HL-60 (cell line): ENCODE measurements around the gene SLC22A3.
A peak's percentile ranks its signal among the peaks of the same experiment; 100 is the strongest.

Source experiments
- DNase-seq, 2 experiments: peaks; one replicate each; pipeline ENCODE4 v3.0.0-alpha.2; 2010 to 2020; ENCODE audit warnings: low read depth in 1 of 2, low spot score in 1 of 2
- H3K27ac ChIP-seq: fragments of 250-450 bp; sonication (Bioruptor Pico); replicated peaks from 2 replicates; pipeline ENCODE4 v1.5.1; 2020; ENCODE audit warnings: mild to moderate bottlenecking, moderate library complexity
- H3K27me3 ChIP-seq: fragments of 250-450 bp; sonication (Bioruptor Pico); 2 replicates; pipeline ENCODE4 v1.5.1; 2021; ENCODE audit warnings: mild to moderate bottlenecking, moderate library complexity; ENCODE audit not compliant: insufficient read depth, poor library complexity, severe bottlenecking
- H3K4me3 ChIP-seq: replicated peaks from 2 replicates; pipeline ENCODE4 v1.5.1; 2011; ENCODE audit warnings: mild to moderate bottlenecking, control low read depth, low read length; ENCODE audit not compliant: insufficient read depth
- GABPA ChIP-seq: IDR thresholded peaks from 2 replicates; pipeline ENCODE4 v1.6.1; 2012; ENCODE audit warnings: low read depth
- POLR2AphosphoS5 ChIP-seq: IDR thresholded peaks from 2 replicates; pipeline ENCODE4 v1.6.1; 2012; ENCODE audit warnings: low read depth
- REST ChIP-seq: IDR thresholded peaks from 2 replicates; pipeline ENCODE4 v1.6.1; 2012; ENCODE audit warnings: low read depth; ENCODE audit not compliant: insufficient replicate concordance
- SPI1 ChIP-seq: IDR thresholded peaks from 2 replicates; pipeline ENCODE4 v1.6.1; 2012; ENCODE audit warnings: low read depth, mild to moderate bottlenecking, borderline replicate concordance
- TF ChIP-seq, protein P1 (sequence below): IDR thresholded peaks from one replicate; pipeline ENCODE4 v1.5.1; 2011; ENCODE audit warnings: low read length, control low read depth, inconsistent platforms; ENCODE audit not compliant: insufficient read depth

The SLC22A3 gene

DNA sequence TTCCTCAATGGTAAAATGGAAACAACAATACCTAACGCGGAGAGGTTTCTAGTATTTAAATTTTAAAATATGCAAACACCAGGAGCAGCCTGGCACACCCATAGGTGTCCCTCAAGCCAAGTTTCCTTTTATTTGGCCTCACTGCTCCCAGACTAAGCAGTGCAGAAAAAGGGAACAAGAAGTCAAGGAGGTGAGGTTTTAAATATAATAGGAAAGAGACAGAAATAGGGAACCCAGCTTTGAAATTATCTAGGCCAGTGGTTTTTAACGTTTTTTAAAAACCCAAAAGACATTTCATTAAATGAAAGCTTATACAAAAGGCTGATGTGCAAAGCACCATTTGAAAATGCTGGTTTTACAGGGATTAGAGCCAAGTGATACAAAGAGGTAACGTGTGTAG lies 109.6 kb downstream of the SLC22A3 start:
- Histone ChIP-seq H3K4me3 (no peak overlapping the region), H3K27me3 (no peaks in the 10 kb centered on the region), H3K27ac (no peak overlapping the region)
- DNase-seq: peak in 1 of 2 experiments; percentile 21
- no peak for TF ChIP-seq GABPA
- TF ChIP-seq, protein P1, sequence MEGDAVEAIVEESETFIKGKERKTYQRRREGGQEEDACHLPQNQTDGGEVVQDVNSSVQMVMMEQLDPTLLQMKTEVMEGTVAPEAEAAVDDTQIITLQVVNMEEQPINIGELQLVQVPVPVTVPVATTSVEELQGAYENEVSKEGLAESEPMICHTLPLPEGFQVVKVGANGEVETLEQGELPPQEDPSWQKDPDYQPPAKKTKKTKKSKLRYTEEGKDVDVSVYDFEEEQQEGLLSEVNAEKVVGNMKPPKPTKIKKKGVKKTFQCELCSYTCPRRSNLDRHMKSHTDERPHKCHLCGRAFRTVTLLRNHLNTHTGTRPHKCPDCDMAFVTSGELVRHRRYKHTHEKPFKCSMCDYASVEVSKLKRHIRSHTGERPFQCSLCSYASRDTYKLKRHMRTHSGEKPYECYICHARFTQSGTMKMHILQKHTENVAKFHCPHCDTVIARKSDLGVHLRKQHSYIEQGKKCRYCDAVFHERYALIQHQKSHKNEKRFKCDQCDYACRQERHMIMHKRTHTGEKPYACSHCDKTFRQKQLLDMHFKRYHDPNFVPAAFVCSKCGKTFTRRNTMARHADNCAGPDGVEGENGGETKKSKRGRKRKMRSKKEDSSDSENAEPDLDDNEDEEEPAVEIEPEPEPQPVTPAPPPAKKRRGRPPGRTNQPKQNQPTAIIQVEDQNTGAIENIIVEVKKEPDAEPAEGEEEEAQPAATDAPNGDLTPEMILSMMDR: no peak
- peak; percentile 78 for TF ChIP-seq SPI1

DNA sequence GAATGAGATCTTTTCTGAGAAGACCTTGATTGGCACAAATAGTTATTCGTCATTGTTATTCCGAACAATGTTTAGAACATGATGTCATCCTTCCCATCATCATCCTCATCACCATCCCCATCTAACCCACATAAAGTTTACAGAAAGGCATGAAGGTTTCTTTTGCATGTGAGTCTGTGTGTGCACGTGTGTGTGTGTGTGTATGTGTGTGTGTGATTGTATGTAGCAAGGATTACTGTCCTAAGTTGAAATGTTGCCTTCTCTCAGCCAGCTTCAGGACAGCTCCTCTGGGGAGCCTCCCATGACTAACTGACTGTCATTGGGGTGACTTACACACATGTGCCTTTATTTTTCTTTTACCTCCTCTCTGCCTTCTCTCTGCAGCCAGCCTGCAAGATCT lies 113.5 kb downstream of the SLC22A3 start:
- Histone ChIP-seq H3K27ac (no peak overlapping the region), H3K27me3 (no peaks in the 10 kb centered on the region), H3K4me3 (no peak overlapping the region)
- DNase-seq: no peak
- TF ChIP-seq, protein P1: no peak
- TF ChIP-seq SPI1 (no peak), POLR2AphosphoS5 (no peak), GABPA (no peak), REST (no peak)

GRCh38 chr6:160462116-160462515 lies 113.9 kb downstream of the SLC22A3 start:
- Histone ChIP-seq H3K27ac (no peak overlapping the region), H3K4me3 (no peak overlapping the region)

More at GRCh38 chr6:160462116-160462515, 113.9 kb downstream of the SLC22A3 start:
- H3K27me3 ChIP-seq: no peaks in the 10 kb centered on the region
- DNase-seq: no peak
- no peak for TF ChIP-seq POLR2AphosphoS5
- no peak for TF ChIP-seq SPI1
- TF ChIP-seq, protein P1: no peak
- no peak for TF ChIP-seq GABPA
- no peak for TF ChIP-seq REST
